NB4 (cell line): ENCODE data around the gene APOC3.
"Not testable (repeated sequence)": the region's sequence is repeated elsewhere in the genome, so short reads cannot be mapped to it uniquely, and the experiment has no call there.

Experiments
- DNase-seq: peaks from one replicate; pipeline ENCODE4 v3.0.0; 2010; ENCODE audit warnings: low read depth
- H3K4me3 ChIP-seq: one replicate; pipeline ENCODE4 v1.5.1; 2011; ENCODE audit warnings: mild to moderate bottlenecking, low read depth, low read length, moderate library complexity
- CTCF ChIP-seq: IDR thresholded peaks from one replicate; pipeline ENCODE4 v1.5.1; 2012; ENCODE audit warnings: low read depth, low read length
- MAX ChIP-seq: IDR thresholded peaks from 2 replicates; pipeline ENCODE4 v1.6.1; 2011; ENCODE audit warnings: low read depth, low read length
- MYC ChIP-seq: IDR thresholded peaks from 2 replicates; pipeline ENCODE4 v1.6.1; 2011; ENCODE audit warnings: low read depth, low read length
- POLR2A ChIP-seq: IDR thresholded peaks from 2 replicates; pipeline ENCODE4 v1.6.1; 2011; ENCODE audit warnings: mild to moderate bottlenecking; ENCODE audit not compliant: insufficient read length; ENCODE audit errors: extremely low read depth

The APOC3 gene

GRCh38 chr11:116796548-116796947 lies 33.2 kb upstream of the APOC3 start:
- no peak for DNase-seq
- no peak for TF ChIP-seq MYC
- TF ChIP-seq CTCF: no peak
- TF ChIP-seq MAX: no peak
- no peak for TF ChIP-seq POLR2A
- H3K4me3 ChIP-seq: no peak overlapping the region

GRCh38 chr11:116797816-116798215 lies 31.9 kb upstream of the APOC3 start:
- H3K4me3 ChIP-seq: no peak overlapping the region
- no peak for DNase-seq
- no peak for TF ChIP-seq MAX

GRCh38 chr11:116798368-116798767 lies 31.3 kb upstream of the APOC3 start:
- DNase-seq: no peak
- H3K4me3 ChIP-seq: no peak overlapping the region
- TF ChIP-seq CTCF (no peak), MAX (no peak), MYC (no peak), POLR2A (no peak)

GRCh38 chr11:116800610-116801009 lies 29.1 kb upstream of the APOC3 start:
- no peak for DNase-seq

GRCh38 chr11:116801662-116802061 lies 28.0 kb upstream of the APOC3 start:
- not testable (repeated sequence) for DNase-seq, H3K4me3 ChIP-seq

More at GRCh38 chr11:116800610-116801009, 29.1 kb upstream of the APOC3 start:
- TF ChIP-seq MAX (no peak), MYC (no peak), POLR2A (no peak), CTCF (no peak)
- no peak overlapping the region for H3K4me3 ChIP-seq

GRCh38 chr11:116804001-116804400 lies 25.7 kb upstream of the APOC3 start:
- no peak overlapping the region for H3K4me3 ChIP-seq
- no peak for TF ChIP-seq CTCF
- no peak for TF ChIP-seq MAX
- no peak for TF ChIP-seq MYC
- no peak for TF ChIP-seq POLR2A
- DNase-seq: no peak

GRCh38 chr11:116807601-116808261 lies 22.0 kb upstream of the APOC3 start:
- no peak for DNase-seq
- H3K4me3 ChIP-seq: no peak overlapping the region
- TF ChIP-seq MYC (no peak), MAX (no peak), CTCF (no peak), POLR2A (no peak)
